HepG2 (cell line): ENCODE measurements around the gene NT5DC4. TPM values are rescaled to one million over a fixed set of nuclear protein-coding genes. Genes with fewer than 3 reads are reported as not detected.
A peak's percentile ranks its signal among the peaks of the same experiment; 100 is the strongest.

Experiments
- CENPT ChIP-seq: sonication (generic); formaldehyde crosslinking; IDR thresholded peaks from 2 replicates; pipeline ENCODE4 v1.8.0; 2022; ENCODE audit warnings: low read depth, mild to moderate bottlenecking, moderate library complexity, missing genetic modification reagents
- CHD4 ChIP-seq: fragments of 200-600 bp; sonication (generic); IDR thresholded peaks from 2 replicates; pipeline ENCODE4 v1.7.0; 2017; ENCODE audit warnings: mild to moderate bottlenecking, low read length, borderline replicate concordance
- ETV5 ChIP-seq: IDR thresholded peaks from 2 replicates; pipeline ENCODE4 v1.6.1; 2018; ENCODE audit warnings: missing biosample characterization, missing genetic modification reagents, inconsistent platforms, borderline replicate concordance
- FOXP1 ChIP-seq, 2 experiments: fragments of 450-650 bp in 1 of 2; IDR thresholded peaks; 2 replicates each; pipeline ENCODE4 v1.6.1; 2017 to 2018; ENCODE audit warnings: antibody characterized with exemption in 1 of 2
- KLF6 ChIP-seq: IDR thresholded peaks from 2 replicates; pipeline ENCODE4 v1.8.0; 2016; ENCODE audit warnings: missing biosample characterization, missing genetic modification reagents
- MYC ChIP-seq: sonication (generic); formaldehyde crosslinking; IDR thresholded peaks from 2 replicates; pipeline ENCODE4 v1.9.0; 2021; ENCODE audit warnings: missing genetic modification reagents, borderline replicate concordance
- NCOR1 ChIP-seq: fragments of 200-600 bp; sonication (generic); IDR thresholded peaks from 2 replicates; pipeline ENCODE4 v1.7.0; 2017; ENCODE audit warnings: antibody characterized with exemption, low read length, borderline replicate concordance
- ZNF3 ChIP-seq: IDR thresholded peaks from 2 replicates; pipeline ENCODE4 v1.7.0; 2017; ENCODE audit warnings: inconsistent platforms
- ZNF432 ChIP-seq: sonication (generic); formaldehyde crosslinking; IDR thresholded peaks from 2 replicates; pipeline ENCODE4 v1.5.0; 2020; ENCODE audit warnings: missing genetic modification reagents, mild to moderate bottlenecking, borderline replicate concordance
- ZNF510 ChIP-seq: sonication (generic); formaldehyde crosslinking; IDR thresholded peaks from 2 replicates; pipeline ENCODE4 v1.4.0; 2020; ENCODE audit warnings: low read depth, mild to moderate bottlenecking, missing genetic modification reagents
- polyA plus RNA-seq, 8 experiments: library from polyadenylated mRNA; depleted of rRNA in 3 of 8; stranded (reverse) in 7 of 8; unstranded in 1 of 8; fragments of >200 nt; fragmentation: Illumina TruSeq in 4 of 8; extraction: Trizol in 4 of 8; gene quantifications; 2 replicates each; pipeline versions ENCODE4 v1.2.1 to v1.2.3, GENCODE V29; 2011 to 2016; ENCODE audit warnings: low read depth in 4 of 8, missing spikeins in 1 of 8, mixed read lengths in 1 of 8; ENCODE audit not compliant: insufficient read depth in 1 of 8
- total RNA-seq, 5 experiments: library from RNA; depleted of rRNA; stranded (reverse); fragments of >200 nt; fragmentation: Illumina TruSeq; extraction: Trizol; gene quantifications; 2 replicates each; pipeline ENCODE4 v1.2.3, GENCODE V29; 2016; ENCODE audit warnings: low read depth in 1 of 5
- TF ChIP-seq, protein P1 (sequence below): sonication (generic); formaldehyde crosslinking; IDR thresholded peaks from 2 replicates; pipeline ENCODE4 v1.4.0; 2020; ENCODE audit warnings: missing genetic modification reagents
- TF ChIP-seq, protein P2 (sequence below): sonication (generic); formaldehyde crosslinking; IDR thresholded peaks from 2 replicates; pipeline ENCODE4 v1.8.1; 2023; ENCODE audit warnings: mild to moderate bottlenecking, inconsistent platforms, moderate library complexity, missing genetic modification reagents, borderline replicate concordance
- TF ChIP-seq, protein P3 (sequence below): sonication (generic); formaldehyde crosslinking; conservative IDR thresholded peaks from 2 replicates; pipeline ENCODE4 v1.8.0; 2022; ENCODE audit warnings: missing genetic modification reagents
- TF ChIP-seq, protein P4 (sequence below): sonication (generic); formaldehyde crosslinking; IDR thresholded peaks from 2 replicates; pipeline ENCODE4 v1.8.1; 2022; ENCODE audit warnings: mild to moderate bottlenecking, missing genetic modification reagents

The NT5DC4 gene
- total and polyA plus RNA-seq, 2 of the 13 experiments (the other 11 are each of a cell fraction or from before 2014, with no cell fraction given), result 0.04 to 4.2 TPM

DNA sequence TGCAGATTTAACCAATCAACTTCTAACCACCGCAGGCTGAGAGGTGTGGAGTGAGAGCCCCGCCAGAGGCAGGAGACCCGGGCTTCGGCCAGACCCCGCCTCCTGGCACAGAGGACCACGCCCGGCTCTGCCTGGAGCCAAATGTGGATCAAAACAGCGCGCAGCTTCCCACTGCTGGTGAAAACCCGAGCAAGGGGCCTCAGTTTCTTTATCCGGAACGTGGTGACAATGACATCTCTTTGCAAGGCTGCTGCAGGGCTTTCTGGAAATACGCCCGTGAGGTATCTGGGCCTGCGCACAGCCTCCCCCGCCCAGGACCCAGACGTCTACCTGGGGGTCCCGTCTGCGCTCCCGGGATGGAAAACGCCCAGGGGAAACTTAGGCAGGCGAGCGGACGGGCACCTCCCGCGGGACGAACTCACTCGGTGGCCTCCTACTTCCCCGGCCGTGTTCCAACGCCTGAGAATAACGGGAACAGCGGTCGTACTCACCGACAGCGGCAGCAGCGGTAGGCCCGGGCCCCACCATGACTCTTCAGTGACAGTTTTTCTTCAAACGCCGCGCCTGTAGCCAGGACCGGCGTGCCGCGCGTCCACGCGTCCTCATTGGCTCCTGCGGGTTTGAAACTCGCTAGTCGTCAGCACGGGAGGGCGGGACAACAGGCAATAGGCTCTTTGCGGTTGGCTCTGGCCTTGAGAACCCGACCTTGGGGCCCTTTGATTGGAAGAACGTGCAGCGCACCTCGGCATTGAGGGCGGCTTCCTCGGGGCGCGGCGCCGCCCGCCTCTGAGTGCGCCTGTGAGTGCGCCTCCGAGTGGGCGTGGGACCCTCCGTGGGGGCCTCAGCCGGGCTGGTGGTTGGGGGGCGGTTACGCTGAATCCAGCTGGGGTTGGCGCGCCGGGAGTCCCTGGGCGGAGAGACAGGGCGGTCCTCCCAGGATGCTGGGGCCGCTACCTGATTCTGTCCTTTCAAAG lies 43.5 kb downstream of the NT5DC4 start, which contains the start of gene CKAP2L (continued):
- TF ChIP-seq, protein P1, sequence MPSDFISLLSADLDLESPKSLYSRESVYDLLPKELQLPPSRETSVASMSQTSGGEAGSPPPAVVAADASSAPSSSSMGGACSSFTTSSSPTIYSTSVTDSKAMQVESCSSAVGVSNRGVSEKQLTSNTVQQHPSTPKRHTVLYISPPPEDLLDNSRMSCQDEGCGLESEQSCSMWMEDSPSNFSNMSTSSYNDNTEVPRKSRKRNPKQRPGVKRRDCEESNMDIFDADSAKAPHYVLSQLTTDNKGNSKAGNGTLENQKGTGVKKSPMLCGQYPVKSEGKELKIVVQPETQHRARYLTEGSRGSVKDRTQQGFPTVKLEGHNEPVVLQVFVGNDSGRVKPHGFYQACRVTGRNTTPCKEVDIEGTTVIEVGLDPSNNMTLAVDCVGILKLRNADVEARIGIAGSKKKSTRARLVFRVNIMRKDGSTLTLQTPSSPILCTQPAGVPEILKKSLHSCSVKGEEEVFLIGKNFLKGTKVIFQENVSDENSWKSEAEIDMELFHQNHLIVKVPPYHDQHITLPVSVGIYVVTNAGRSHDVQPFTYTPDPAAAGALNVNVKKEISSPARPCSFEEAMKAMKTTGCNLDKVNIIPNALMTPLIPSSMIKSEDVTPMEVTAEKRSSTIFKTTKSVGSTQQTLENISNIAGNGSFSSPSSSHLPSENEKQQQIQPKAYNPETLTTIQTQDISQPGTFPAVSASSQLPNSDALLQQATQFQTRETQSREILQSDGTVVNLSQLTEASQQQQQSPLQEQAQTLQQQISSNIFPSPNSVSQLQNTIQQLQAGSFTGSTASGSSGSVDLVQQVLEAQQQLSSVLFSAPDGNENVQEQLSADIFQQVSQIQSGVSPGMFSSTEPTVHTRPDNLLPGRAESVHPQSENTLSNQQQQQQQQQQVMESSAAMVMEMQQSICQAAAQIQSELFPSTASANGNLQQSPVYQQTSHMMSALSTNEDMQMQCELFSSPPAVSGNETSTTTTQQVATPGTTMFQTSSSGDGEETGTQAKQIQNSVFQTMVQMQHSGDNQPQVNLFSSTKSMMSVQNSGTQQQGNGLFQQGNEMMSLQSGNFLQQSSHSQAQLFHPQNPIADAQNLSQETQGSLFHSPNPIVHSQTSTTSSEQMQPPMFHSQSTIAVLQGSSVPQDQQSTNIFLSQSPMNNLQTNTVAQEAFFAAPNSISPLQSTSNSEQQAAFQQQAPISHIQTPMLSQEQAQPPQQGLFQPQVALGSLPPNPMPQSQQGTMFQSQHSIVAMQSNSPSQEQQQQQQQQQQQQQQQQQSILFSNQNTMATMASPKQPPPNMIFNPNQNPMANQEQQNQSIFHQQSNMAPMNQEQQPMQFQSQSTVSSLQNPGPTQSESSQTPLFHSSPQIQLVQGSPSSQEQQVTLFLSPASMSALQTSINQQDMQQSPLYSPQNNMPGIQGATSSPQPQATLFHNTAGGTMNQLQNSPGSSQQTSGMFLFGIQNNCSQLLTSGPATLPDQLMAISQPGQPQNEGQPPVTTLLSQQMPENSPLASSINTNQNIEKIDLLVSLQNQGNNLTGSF (CRISPR knock-in tag), result no peak; the same call in 1 of the 2 replicates
- TF ChIP-seq ZNF3 (CRISPR knock-in tag), result no peak
- TF ChIP-seq ETV5 (CRISPR knock-in tag), result peak; percentile 29
- peak; percentile 99 for TF ChIP-seq CENPT (CRISPR knock-in tag)
- TF ChIP-seq MYC (CRISPR knock-in tag), result peak; percentile 79; the same call in 1 of the 2 replicates
- 0 out of 2 replicates have a peak, but pooled peaks have one; percentile 64 for TF ChIP-seq KLF6 (CRISPR knock-in tag)
- TF ChIP-seq FOXP1 (IDR thresholded peaks at IDR 0.05), result no peak
- TF ChIP-seq FOXP1 (CRISPR knock-in tag; IDR thresholded peaks at IDR 0.05), result no peak
- peak; percentile 34; the same call in 1 of the 2 replicates for TF ChIP-seq NCOR1
- TF ChIP-seq ZNF510 (CRISPR knock-in tag), result peak; percentile 63; the same call in 1 of the 2 replicates
- no peak for TF ChIP-seq CHD4
- TF ChIP-seq, protein P2, sequence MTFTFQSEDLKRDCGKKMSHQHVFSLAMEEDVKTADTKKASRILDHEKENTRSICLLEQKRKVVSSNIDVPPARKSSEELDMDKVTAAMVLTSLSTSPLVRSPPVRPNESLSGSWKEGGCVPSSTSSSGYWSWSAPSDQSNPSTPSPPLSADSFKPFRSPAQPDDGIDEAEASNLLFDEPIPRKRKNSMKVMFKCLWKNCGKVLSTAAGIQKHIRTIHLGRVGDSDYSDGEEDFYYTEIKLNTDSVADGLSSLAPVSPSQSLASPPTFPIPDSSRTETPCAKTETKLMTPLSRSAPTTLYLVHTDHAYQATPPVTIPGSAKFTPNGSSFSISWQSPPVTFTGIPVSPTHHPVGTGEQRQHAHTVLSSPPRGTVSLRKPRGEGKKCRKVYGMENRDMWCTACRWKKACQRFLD (CRISPR knock-in tag), result peak; percentile 70; the same call in 1 of the 2 replicates
- TF ChIP-seq, protein P3, sequence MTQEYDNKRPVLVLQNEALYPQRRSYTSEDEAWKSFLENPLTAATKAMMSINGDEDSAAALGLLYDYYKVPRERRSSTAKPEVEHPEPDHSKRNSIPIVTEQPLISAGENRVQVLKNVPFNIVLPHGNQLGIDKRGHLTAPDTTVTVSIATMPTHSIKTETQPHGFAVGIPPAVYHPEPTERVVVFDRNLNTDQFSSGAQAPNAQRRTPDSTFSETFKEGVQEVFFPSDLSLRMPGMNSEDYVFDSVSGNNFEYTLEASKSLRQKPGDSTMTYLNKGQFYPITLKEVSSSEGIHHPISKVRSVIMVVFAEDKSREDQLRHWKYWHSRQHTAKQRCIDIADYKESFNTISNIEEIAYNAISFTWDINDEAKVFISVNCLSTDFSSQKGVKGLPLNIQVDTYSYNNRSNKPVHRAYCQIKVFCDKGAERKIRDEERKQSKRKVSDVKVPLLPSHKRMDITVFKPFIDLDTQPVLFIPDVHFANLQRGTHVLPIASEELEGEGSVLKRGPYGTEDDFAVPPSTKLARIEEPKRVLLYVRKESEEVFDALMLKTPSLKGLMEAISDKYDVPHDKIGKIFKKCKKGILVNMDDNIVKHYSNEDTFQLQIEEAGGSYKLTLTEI (CRISPR knock-in tag), result peak; percentile 83; the same call in 1 of the 2 replicates
- no peak for TF ChIP-seq ZNF432 (CRISPR knock-in tag)
- TF ChIP-seq, protein P4, sequence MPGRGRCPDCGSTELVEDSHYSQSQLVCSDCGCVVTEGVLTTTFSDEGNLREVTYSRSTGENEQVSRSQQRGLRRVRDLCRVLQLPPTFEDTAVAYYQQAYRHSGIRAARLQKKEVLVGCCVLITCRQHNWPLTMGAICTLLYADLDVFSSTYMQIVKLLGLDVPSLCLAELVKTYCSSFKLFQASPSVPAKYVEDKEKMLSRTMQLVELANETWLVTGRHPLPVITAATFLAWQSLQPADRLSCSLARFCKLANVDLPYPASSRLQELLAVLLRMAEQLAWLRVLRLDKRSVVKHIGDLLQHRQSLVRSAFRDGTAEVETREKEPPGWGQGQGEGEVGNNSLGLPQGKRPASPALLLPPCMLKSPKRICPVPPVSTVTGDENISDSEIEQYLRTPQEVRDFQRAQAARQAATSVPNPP (CRISPR knock-in tag), result peak; percentile 98
